ENCODE data around the gene ADAT3.

DNA sequence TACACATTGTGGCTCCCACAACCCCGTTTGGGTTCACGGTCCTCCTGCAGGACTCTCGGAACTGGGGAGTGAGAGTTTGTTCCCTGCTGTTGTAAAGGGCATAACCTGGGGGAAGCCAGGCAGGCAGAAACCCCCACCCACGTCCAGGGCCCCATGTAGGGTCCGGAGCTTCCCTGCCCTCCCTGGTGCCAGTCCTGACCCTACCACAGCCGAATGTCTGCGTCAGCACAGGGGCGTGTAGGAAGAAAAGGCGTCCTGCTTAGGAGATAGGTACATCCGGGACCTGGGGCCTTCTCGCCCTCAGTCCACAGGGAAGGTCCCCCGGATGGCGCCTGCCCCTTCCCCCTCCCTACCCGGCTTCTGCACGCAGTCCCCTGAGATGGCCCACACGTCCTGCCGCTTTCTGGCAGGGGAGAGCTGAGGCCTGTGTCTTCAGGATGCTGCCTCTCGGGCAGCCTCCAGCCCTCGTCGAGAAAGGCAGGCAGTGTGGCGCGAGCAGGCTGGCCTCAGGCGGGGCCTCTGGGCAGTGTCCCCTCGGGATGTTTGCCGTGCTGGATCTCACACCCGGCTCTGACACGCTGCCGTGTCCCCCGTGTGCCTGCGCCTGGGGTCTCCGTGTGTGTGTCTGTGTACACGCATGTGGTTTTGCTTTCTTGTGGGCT is 54.9 kb downstream of the ADAT3 start:
- TF ChIP-seq, protein P1, sequence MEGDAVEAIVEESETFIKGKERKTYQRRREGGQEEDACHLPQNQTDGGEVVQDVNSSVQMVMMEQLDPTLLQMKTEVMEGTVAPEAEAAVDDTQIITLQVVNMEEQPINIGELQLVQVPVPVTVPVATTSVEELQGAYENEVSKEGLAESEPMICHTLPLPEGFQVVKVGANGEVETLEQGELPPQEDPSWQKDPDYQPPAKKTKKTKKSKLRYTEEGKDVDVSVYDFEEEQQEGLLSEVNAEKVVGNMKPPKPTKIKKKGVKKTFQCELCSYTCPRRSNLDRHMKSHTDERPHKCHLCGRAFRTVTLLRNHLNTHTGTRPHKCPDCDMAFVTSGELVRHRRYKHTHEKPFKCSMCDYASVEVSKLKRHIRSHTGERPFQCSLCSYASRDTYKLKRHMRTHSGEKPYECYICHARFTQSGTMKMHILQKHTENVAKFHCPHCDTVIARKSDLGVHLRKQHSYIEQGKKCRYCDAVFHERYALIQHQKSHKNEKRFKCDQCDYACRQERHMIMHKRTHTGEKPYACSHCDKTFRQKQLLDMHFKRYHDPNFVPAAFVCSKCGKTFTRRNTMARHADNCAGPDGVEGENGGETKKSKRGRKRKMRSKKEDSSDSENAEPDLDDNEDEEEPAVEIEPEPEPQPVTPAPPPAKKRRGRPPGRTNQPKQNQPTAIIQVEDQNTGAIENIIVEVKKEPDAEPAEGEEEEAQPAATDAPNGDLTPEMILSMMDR (IDR thresholded peaks at IDR 0.05) = no peak
- TF ChIP-seq TAF1 (IDR thresholded peaks at IDR 0.05; ENCODE audit: borderline replicate concordance, low read depth, low read length) (no peak), TEAD4 (IDR thresholded peaks at IDR 0.05; ENCODE audit: borderline replicate concordance, insufficient read depth) (no peak), JUND (IDR thresholded peaks at IDR 0.05) (no peak), POLR2AphosphoS5 (IDR thresholded peaks at IDR 0.05; ENCODE audit: low read depth, low read length) (no peak), YY1 (IDR thresholded peaks at IDR 0.05; ENCODE audit: low read depth) (no peak)
